HFFc6 (cell line): ENCODE results near the gene PCLO. TPM values are rescaled to one million over a fixed set of nuclear protein-coding genes. Genes with fewer than 3 reads are reported as not detected.

Experiments used
- DNase-seq: peaks from one replicate; pipeline ENCODE4 v3.0.0-alpha.2; 2018
- H3K27ac Mint-ChIP-seq: 2 replicates; pipeline ENCODE4 v1.8.0; 2020; ENCODE audit warnings: mild to moderate bottlenecking, mixed read lengths
- H3K27me3 Mint-ChIP-seq: 2 replicates; pipeline ENCODE4 v1.8.0; 2021; ENCODE audit warnings: mild to moderate bottlenecking, moderate library complexity, mixed read lengths; ENCODE audit not compliant: insufficient read depth
- H3K36me3 Mint-ChIP-seq: 2 replicates; pipeline ENCODE4 v1.8.0; 2021; ENCODE audit warnings: low read depth, mixed read lengths
- H3K4me1 Mint-ChIP-seq: 2 replicates; pipeline ENCODE4 v1.8.0; 2020; ENCODE audit warnings: low read depth, mixed read lengths
- H3K4me3 Mint-ChIP-seq: 2 replicates; pipeline ENCODE4 v1.8.0; 2020; ENCODE audit warnings: mild to moderate bottlenecking, moderate library complexity, mixed read lengths
- H3K9me3 Mint-ChIP-seq: 2 replicates; pipeline ENCODE4 v1.8.0; 2020; ENCODE audit warnings: mild to moderate bottlenecking, mixed read lengths
- CTCF ChIP-seq: fragments of 200-600 bp; sonication (generic); IDR thresholded peaks from 2 replicates; pipeline ENCODE4 v1.5.0; 2021; ENCODE audit warnings: antibody characterized with exemption, mild to moderate bottlenecking
- total RNA-seq, 6 experiments: library from RNA; stranded (reverse); fragmentation: NEBNext Ultra II Directional; extraction: Animal tissue kit (Norgen Biotek cat#: 25700); gene quantifications; 2 replicates in 1 of 6; 3 replicates in 5 of 6; pipeline ENCODE4 v1.2.3, GENCODE V29; 2021

The PCLO gene
- total RNA-seq, 6 experiments from 2014 or later = 0.64 to 2.3 (median 1.7) TPM

GRCh38 chr7:83143107-83143506, 19.6 kb downstream of the PCLO start:
- Mint-ChIP-seq H3K4me3 (no peak overlapping the region), H3K27me3 (no peaks in the 10 kb centered on the region), H3K4me1 (no peaks in the 10 kb centered on the region), H3K9me3 (peaks cover 10% of the 10 kb centered on the region; the same call in 1 of the 2 replicates), H3K36me3 (no peaks in the 10 kb centered on the region), H3K27ac (no peak overlapping the region)
- no peak for DNase-seq
- no peak for TF ChIP-seq CTCF

GRCh38 chr7:83142365-83142764, 20.3 kb downstream of the PCLO start:
- Mint-ChIP-seq H3K27ac (no peak overlapping the region), H3K4me3 (no peak overlapping the region), H3K9me3 (peaks cover 8% of the 10 kb centered on the region; the same call in 1 of the 2 replicates), H3K36me3 (no peaks in the 10 kb centered on the region), H3K27me3 (no peaks in the 10 kb centered on the region), H3K4me1 (no peaks in the 10 kb centered on the region)
- no peak for DNase-seq
- TF ChIP-seq CTCF = no peak

- Mint-ChIP-seq H3K4me3 (no peak overlapping the region), H3K4me1 (no peaks in the 10 kb centered on the region), H3K27me3 (no peaks in the 10 kb centered on the region), H3K27ac (no peak overlapping the region), H3K9me3 (peaks cover 8% of the 10 kb centered on the region; the same call in 1 of the 2 replicates), H3K36me3 (no peaks in the 10 kb centered on the region)
- no peak for TF ChIP-seq CTCF
- no peak for DNase-seq
These were observed 20.8 kb downstream of the PCLO start for GRCh38 chr7:83141927-83142326.

DNA sequence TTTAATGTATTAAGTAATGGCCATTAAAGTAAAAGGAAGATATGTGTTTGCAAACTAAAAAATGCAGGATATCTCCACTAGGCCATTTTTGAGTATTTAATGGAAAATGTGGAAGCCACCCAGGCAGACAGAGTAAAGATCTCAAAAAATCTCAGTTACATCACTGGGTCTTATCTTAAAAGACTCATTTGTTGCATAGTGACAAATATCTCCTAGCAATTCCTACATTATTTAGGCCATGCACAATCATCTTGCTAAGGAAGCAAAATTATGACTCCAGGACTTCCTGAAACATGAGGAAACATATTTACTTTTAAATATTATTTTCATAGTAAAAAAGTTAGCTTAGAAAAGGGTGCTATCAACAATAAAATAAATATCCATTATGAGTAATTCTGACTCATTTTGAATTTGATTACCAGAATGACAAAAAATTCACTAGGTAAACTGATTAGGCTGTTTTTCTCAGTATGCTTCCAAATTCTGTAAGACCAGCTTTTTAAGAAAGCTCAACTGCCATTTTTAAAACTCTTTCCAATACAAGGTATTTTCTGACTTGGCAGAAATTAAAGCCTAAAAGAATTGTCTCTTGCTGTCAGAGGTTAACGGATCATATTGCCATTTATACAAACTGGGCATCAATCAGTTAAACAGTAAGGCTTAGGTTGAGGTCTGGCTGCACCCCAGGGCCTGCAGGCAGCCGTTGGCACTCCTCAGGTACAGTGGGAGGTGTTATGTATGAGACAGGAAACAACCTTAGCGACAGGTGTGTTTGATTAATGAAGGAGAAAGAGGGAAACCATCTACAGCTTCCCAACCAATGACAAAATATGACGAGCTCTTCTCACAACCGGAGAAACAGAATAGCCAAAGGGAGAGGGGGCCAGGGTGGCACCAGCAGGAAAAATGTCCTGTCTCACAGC, 31.8 kb downstream of the PCLO start:
- no peak for DNase-seq
- Mint-ChIP-seq H3K27ac (no peak overlapping the region), H3K9me3 (peaks cover 23% of the 10 kb centered on the region), H3K27me3 (no peaks in the 10 kb centered on the region), H3K36me3 (no peaks in the 10 kb centered on the region), H3K4me1 (no peaks in the 10 kb centered on the region), H3K4me3 (no peak overlapping the region)
- no peak for TF ChIP-seq CTCF

- H3K27ac Mint-ChIP-seq = no peak overlapping the region
- no peak overlapping the region for H3K4me3 Mint-ChIP-seq
- TF ChIP-seq CTCF = no peak
- no peaks in the 10 kb centered on the region for H3K4me1 Mint-ChIP-seq
- H3K27me3 Mint-ChIP-seq = no peaks in the 10 kb centered on the region
- DNase-seq = no peak
- no peaks in the 10 kb centered on the region for H3K36me3 Mint-ChIP-seq
- peaks cover 21% of the 10 kb centered on the region for H3K9me3 Mint-ChIP-seq
These were observed 32.5 kb downstream of the PCLO start for GRCh38 chr7:83130191-83130590.
